PC-3 (cell line): ENCODE results near the gene KSR2. TPM values are rescaled to one million over a fixed set of nuclear protein-coding genes. Genes with fewer than 3 reads are reported as not detected.

Source experiments
- ATAC-seq: fragments of 200-7000 bp; cut with Tn5 transposase; 2 replicates; pipeline ENCODE4 v1.9.1; 2020; ENCODE audit warnings: mild to moderate bottlenecking, moderate library complexity
- BruUV-seq: library from RNA; stranded (reverse); fragments of 400-500 nt; replicated peaks from 2 replicates; lab custom pipeline; 2021; lab: Mats Ljungman, UMichigan
- CTCF ChIA-PET: fragments of 300-600 bp; sonication (Branson Sonifier 250); formaldehyde crosslinking; loops from one replicate; lab custom pipeline; 2022; ENCODE audit warnings: antibody characterized with exemption; lab: Charles Lee
- POLR2A ChIA-PET: fragments of 300-600 bp; sonication (Branson Sonifier 250); formaldehyde crosslinking; loops from one replicate; lab custom pipeline; 2022; ENCODE audit warnings: antibody characterized with exemption; ENCODE audit not compliant: unreplicated experiment; lab: Charles Lee
- DNase-seq: peaks from one replicate; pipeline ENCODE4 v3.0.0-alpha.2; 2015
- H2AFZ ChIP-seq: fragments of 300-600 bp; sonication (generic); 2 replicates; pipeline ENCODE4 v1.6.0; 2016; ENCODE audit warnings: antibody characterized with exemption, low read length
- H3F3A ChIP-seq: fragments of 300-600 bp; sonication (generic); one replicate; pipeline ENCODE4 v1.6.0; 2017; ENCODE audit warnings: antibody characterized with exemption, low read length, control low read depth, mild to moderate bottlenecking; ENCODE audit not compliant: unreplicated experiment
- H3K27ac ChIP-seq: fragments of 300-600 bp; sonication (generic); 2 replicates; pipeline ENCODE4 v1.5.1; 2016; ENCODE audit warnings: mild to moderate bottlenecking, low read length
- H3K27me3 ChIP-seq: fragments of 300-600 bp; sonication (generic); 2 replicates; pipeline ENCODE4 v1.6.1; 2016; ENCODE audit warnings: low read length, mixed read lengths
- H3K36me3 ChIP-seq: fragments of 300-600 bp; sonication (generic); 2 replicates; pipeline ENCODE4 v1.6.1; 2016; ENCODE audit warnings: low read depth, mixed run types, low read length, mixed read lengths
- H3K4me1 ChIP-seq: fragments of 300-600 bp; sonication (generic); 2 replicates; pipeline ENCODE4 v1.5.1; 2016; ENCODE audit warnings: low read length; ENCODE audit not compliant: insufficient read depth
- H3K4me2 ChIP-seq: fragments of 300-600 bp; sonication (generic); 2 replicates; pipeline ENCODE4 v1.6.0; 2016; ENCODE audit warnings: low read length
- H3K4me3 ChIP-seq: fragments of 300-600 bp; sonication (generic); 2 replicates; pipeline ENCODE4 v1.5.1; 2016; ENCODE audit warnings: mild to moderate bottlenecking, low read length, mixed read lengths
- H3K79me2 ChIP-seq: fragments of 300-600 bp; sonication (generic); 2 replicates; pipeline ENCODE4 v1.6.1; 2017; ENCODE audit warnings: low read length, mixed read lengths
- H3K9ac ChIP-seq: fragments of 300-600 bp; sonication (generic); 2 replicates; pipeline ENCODE4 v1.6.0; 2016; ENCODE audit warnings: mild to moderate bottlenecking, low read length
- H3K9me2 ChIP-seq: fragments of 300-600 bp; sonication (generic); replicated peaks from 2 replicates; pipeline ENCODE4 v1.6.1; 2016; ENCODE audit warnings: mixed run types, low read length, mixed read lengths
- H3K9me3 ChIP-seq: fragments of 300-600 bp; sonication (generic); 2 replicates; pipeline ENCODE4 v1.6.1; 2016; ENCODE audit warnings: low read length, mixed read lengths
- H4K20me1 ChIP-seq: fragments of 300-600 bp; sonication (generic); 2 replicates; pipeline ENCODE4 v1.6.1; 2016; ENCODE audit warnings: low read length, mixed read lengths
- EZH2 ChIP-seq: fragments of 300-600 bp; sonication (generic); IDR thresholded peaks from one replicate; pipeline ENCODE4 v1.6.1; 2017; ENCODE audit warnings: antibody characterized with exemption, mild to moderate bottlenecking, low read length; ENCODE audit not compliant: unreplicated experiment
- EZH2phosphoT487 ChIP-seq: fragments of 300-600 bp; sonication (generic); IDR thresholded peaks from 2 replicates; pipeline ENCODE4 v1.6.1; 2018; ENCODE audit warnings: mild to moderate bottlenecking, antibody characterized with exemption, low read length, borderline replicate concordance
- intact Hi-C: fragments of 100-400 bp; cut with micrococcal nuclease; formaldehyde crosslinking; loops from 2 replicates; pipeline ENCODE4 v1.9.0; 2023
- total RNA-seq: library from RNA; depleted of rRNA; stranded (reverse); fragments of >200 nt; gene quantifications from 2 replicates; pipeline ENCODE4 v1.2.3, GENCODE V29; 2014
- TF ChIP-seq, protein P1 (sequence below): fragments of 300-600 bp; sonication (generic); conservative IDR thresholded peaks from 2 replicates; pipeline ENCODE4 v1.5.1; 2017; ENCODE audit warnings: antibody characterized with exemption, low read depth, mild to moderate bottlenecking, low read length

KSR2 gene
- total RNA-seq, 1 experiment from 2014 or later = 0.80 TPM

DNA sequence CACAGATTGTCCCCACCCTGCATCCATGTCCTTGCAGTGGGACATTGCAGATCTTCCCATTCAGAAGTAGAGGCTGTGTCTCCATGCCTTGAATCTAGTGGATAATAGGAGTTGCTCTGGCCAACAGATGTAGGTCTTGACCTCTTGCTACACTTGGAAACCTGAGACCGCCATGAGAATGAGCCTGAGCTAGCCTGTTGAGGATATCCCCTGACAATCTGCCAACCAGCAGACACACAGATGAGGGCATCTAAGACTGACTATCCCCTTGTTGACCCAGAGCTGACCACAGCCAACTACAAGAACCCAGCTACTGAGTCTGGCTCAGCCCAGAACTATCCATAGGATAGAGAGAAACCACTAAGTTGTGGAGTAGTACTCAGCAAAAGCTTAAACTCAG lies 446.2 kb downstream of the KSR2 start:
- no peaks in the 10 kb centered on the region for H3K9me3 ChIP-seq
- ChIA-PET CTCF (no interaction called here), POLR2A (no interaction called here)
- no peaks in the 10 kb centered on the region for H3K9me2 ChIP-seq
- no peak overlapping the region for H2AFZ ChIP-seq
- intact Hi-C loops = no loop called here
- no peak overlapping the region for H3K4me3 ChIP-seq
- H3F3A ChIP-seq = no peaks in the 10 kb centered on the region
- TF ChIP-seq, protein P1, sequence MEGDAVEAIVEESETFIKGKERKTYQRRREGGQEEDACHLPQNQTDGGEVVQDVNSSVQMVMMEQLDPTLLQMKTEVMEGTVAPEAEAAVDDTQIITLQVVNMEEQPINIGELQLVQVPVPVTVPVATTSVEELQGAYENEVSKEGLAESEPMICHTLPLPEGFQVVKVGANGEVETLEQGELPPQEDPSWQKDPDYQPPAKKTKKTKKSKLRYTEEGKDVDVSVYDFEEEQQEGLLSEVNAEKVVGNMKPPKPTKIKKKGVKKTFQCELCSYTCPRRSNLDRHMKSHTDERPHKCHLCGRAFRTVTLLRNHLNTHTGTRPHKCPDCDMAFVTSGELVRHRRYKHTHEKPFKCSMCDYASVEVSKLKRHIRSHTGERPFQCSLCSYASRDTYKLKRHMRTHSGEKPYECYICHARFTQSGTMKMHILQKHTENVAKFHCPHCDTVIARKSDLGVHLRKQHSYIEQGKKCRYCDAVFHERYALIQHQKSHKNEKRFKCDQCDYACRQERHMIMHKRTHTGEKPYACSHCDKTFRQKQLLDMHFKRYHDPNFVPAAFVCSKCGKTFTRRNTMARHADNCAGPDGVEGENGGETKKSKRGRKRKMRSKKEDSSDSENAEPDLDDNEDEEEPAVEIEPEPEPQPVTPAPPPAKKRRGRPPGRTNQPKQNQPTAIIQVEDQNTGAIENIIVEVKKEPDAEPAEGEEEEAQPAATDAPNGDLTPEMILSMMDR = no peak
- TF ChIP-seq EZH2phosphoT487 (no peak), EZH2 (no peak)
- H3K79me2 ChIP-seq = no peaks in the 10 kb centered on the region
- no peaks in the 10 kb centered on the region for H3K36me3 ChIP-seq
- no peak for ATAC-seq
- H4K20me1 ChIP-seq = no peaks in the 10 kb centered on the region
- no peak overlapping the region for H3K27ac ChIP-seq
- H3K4me1 ChIP-seq = peaks cover 6% of the 10 kb centered on the region
- no peak overlapping the region for H3K9ac ChIP-seq
- no peaks in the 10 kb centered on the region for H3K27me3 ChIP-seq
- BruUV-seq = no TSS peak
- no peak overlapping the region for H3K4me2 ChIP-seq
- DNase-seq = no peak

DNA sequence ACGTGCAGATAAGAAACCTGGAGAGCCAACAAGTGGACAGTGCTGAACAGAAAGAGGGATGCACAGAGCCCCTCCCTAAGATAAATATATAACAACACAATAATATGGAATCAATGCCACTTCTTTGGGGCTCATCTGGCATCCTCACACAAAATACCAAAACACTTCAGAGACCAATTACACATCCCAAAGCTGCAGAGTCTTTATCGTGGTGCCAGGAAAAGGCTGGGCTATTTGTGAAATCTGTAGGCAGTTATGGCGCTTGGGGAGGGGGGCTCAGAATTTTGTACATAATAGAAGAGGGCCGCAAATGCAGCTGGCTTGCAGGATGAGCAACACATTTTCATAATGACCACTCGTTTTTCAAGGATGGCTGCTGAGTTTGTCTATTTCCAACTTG lies 446.9 kb downstream of the KSR2 start:
- H2AFZ ChIP-seq = no peak overlapping the region
- no peaks in the 10 kb centered on the region for H3K9me2 ChIP-seq
- no peak overlapping the region for H3K4me3 ChIP-seq
- intact Hi-C loops = no loop called here
- no peak overlapping the region for H3K9ac ChIP-seq
- no peaks in the 10 kb centered on the region for H3F3A ChIP-seq
- BruUV-seq = no TSS peak
- DNase-seq (no peak), ATAC-seq (no peak)
- no peak for TF ChIP-seq EZH2
- ChIA-PET CTCF (no interaction called here), POLR2A (no interaction called here)
- no peaks in the 10 kb centered on the region for H3K27me3 ChIP-seq
- peaks cover 6% of the 10 kb centered on the region for H3K4me1 ChIP-seq
- no peak overlapping the region for H3K27ac ChIP-seq
- H3K79me2 ChIP-seq = no peaks in the 10 kb centered on the region
- H4K20me1 ChIP-seq = no peaks in the 10 kb centered on the region
- no peaks in the 10 kb centered on the region for H3K36me3 ChIP-seq
- H3K9me3 ChIP-seq = no peaks in the 10 kb centered on the region
- no peak overlapping the region for H3K4me2 ChIP-seq

DNA sequence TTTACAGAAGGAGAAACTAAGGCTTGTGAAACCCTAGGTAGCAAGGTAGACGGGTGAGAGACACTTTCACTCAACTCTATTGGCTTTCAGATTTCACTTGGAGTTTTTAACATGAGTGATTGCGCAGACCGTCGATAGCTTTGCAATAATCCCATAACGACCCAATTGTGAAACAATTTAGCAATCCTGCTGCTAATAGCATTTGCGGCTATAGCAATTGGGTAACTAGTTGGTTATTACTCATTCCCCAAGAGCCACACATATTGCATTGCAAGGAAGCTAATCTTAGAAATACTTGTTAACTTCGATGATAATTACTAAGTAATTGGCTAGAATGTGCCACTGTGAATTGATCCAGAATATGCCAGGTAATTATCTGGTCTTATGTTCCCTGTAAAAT lies 447.4 kb downstream of the KSR2 start:
- no peak overlapping the region for H2AFZ ChIP-seq
- no peaks in the 10 kb centered on the region for H3K27me3 ChIP-seq
- ATAC-seq = no peak
- no peak for TF ChIP-seq EZH2
- TF ChIP-seq EZH2phosphoT487 = no peak
- TF ChIP-seq, protein P1 = no peak
- no peak overlapping the region for H3K9ac ChIP-seq
- POLR2A ChIA-PET = no interaction called here
- H3K36me3 ChIP-seq = no peaks in the 10 kb centered on the region
- H3F3A ChIP-seq = no peaks in the 10 kb centered on the region
- intact Hi-C loops = no loop called here
- no peak overlapping the region for H3K4me2 ChIP-seq
- no peaks in the 10 kb centered on the region for H4K20me1 ChIP-seq
- no peak for DNase-seq
- no peaks in the 10 kb centered on the region for H3K9me3 ChIP-seq
- H3K27ac ChIP-seq = no peak overlapping the region
- CTCF ChIA-PET = no interaction called here
- no peaks in the 10 kb centered on the region for H3K79me2 ChIP-seq
- no TSS peak for BruUV-seq
- no peaks in the 10 kb centered on the region for H3K9me2 ChIP-seq
- peaks cover 6% of the 10 kb centered on the region for H3K4me1 ChIP-seq
- H3K4me3 ChIP-seq = no peak overlapping the region
